GM20431 (cell line): ENCODE results near the gene TRMT1L.

ENCODE experiments used
- in situ Hi-C: fragments of 300-500 bp; cut with MseI, MboI; formaldehyde crosslinking; loops from one replicate; pipeline ENCODE4 v1.15.0; 2020; ENCODE audit warnings: low sequenced_read_pairs; ENCODE audit not compliant: unreplicated experiment

Gene TRMT1L

DNA sequence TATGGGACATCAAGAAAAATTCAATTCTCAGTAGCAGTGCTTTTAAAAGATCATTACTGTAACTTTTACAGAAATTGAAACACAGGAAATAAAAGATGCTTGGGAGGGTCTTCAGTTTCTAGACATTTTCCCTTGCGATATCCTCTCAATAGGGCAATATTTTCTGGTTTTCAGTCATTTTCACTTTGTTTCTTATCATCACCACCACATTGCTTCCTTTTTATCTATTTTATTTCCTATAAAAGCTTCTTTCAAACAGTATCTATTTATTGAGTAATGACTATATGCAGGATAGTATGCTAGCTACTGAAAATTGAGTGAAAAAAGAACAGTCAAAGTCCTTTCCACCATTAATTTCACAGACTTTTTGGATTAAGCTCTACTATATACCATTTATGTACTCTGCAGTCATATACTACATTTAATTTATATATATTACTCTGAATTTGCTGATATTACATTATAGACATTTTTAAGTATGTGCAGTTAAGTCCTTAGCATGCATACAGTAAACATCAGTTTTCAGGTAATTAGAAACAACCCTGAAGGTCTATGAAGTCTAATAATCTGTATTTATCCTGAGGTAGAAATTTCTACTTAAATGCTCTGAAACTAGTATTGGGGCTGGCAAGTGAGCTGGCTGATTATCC is 18.7 kb downstream of the TRMT1L start:
- in situ Hi-C loops: no loop called here

DNA sequence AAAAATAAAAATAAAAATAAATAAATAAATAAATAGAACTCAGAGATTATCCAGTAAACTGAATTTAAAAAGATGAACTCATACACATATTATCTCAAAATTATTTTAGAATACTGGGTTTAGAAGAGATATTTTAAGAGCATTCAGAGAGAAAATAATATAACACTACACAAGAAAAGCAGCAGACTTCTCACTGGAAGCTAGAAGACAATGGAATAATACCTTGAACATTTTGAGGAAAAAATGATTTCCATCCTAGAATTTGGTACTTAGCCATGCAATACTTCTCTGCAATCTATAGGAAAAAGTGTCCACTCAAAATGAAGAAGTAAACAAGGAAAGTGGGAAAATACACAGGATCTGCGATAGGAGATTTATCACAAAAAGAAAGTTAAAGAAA is 24.2 kb downstream of the TRMT1L start:
- in situ Hi-C loops: no loop called here

DNA sequence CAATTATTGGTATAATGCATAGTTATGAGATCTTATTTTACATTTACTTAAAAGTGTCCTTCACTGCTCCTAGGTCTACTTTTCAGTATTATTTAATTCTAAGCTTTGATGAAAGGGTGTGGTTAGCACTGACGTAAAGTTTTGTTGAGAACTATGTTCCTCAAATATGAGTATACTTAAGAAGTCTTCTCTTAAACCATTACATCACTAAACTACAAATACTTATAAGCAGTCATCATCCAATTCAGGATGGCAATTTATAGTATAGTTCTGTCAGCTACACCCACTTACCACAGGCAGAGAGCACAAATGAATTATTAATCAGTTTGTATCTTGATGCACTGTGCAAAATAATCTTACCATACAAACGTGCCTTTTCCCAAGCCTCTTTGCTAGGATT is 27.0 kb downstream of the TRMT1L start:
- in situ Hi-C loops: no loop called here

DNA sequence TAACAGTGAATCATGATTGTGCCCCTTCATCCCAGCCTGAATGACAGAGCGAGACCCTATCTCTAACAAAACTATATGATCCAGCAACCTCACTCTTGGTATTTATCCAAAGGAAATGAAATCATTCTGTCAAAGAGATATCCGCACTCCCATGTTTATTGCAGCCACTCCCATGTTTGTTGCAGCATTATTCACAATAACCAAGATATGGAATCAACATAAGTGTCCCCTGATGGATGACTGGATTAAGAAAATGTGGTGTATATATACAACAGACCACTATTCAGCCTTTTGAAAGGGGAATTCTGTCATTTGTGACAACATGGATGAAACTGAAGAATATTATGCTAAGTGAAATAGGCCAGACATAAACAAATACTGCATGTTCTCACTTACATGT is 44.4 kb downstream of the TRMT1L start:
- in situ Hi-C loops: no loop called here

DNA sequence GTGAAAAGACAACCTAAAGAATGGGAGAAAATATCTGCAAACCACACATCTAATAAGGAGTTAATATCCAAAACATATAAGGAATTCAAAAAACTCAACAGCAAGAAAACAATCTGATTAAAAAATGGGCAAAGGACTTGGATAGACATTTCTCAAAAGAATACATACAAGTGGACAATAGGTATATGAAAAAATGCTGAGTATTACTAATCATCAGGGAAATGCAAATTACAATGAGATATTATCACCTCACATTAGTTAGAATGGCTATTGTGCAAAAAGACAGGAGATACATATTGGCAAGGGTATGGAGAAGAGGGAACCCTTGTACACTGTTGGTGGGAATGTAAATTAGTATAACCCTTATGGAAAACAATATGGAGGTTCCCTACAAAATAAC is 44.9 kb downstream of the TRMT1L start:
- in situ Hi-C loops: no loop called here

DNA sequence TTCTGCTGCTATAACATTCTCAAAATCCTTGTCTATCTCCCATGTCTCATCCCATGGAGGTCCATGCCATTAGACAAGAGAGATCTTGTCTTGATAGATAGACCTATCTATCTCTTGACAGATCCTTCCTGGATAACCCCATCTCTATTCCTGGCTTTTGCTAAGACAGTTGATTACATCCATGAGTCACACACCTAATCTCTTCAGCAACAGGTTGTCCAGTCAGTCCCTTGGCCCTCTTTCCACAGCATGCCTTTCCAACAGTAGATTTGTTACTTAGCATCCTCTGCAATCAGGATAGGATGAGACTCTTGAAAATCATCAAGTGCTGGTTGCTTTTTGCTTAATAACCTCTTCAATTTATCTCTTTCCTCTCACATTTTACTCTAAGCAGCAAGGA is 46.6 kb downstream of the TRMT1L start:
- in situ Hi-C loops: no loop called here

DNA sequence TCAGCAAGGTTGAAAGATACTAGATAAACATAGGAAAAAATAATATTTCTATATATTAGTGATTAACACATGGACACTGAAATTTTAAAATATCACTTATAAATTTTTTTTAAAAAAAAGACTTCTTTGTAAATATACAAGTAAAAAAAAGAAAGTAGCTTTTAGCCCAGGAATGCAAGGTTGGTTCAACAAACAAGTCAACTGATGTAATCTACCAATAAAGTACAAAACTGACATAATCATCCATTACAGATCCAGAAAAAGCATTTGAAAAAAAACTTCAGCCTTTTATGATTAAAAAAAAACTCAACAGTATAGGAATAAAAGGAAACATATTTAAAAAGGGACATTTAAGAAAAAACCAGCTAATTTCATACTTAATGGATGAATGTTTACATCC is 48.4 kb downstream of the TRMT1L start:
- in situ Hi-C loops: no loop called here

DNA sequence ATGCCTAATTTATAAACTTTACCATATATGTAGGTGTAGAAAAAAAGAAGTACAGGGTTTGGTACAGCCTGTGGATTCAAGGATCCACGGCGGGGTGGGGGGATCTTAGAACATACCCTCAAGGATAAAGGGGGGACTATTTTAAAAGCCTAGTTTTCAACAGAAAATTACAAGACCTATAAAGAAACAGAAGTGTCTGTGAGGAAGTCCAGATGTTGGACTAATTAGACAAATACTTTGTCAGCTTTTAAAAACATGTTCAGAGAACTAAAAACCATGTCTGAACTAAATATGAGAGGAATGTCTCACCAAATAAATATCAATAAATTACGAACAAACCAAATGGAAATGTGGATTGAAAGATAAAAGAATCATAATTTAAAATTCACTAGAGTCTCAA is 51.6 kb downstream of the TRMT1L start:
- in situ Hi-C loops: no loop called here

DNA sequence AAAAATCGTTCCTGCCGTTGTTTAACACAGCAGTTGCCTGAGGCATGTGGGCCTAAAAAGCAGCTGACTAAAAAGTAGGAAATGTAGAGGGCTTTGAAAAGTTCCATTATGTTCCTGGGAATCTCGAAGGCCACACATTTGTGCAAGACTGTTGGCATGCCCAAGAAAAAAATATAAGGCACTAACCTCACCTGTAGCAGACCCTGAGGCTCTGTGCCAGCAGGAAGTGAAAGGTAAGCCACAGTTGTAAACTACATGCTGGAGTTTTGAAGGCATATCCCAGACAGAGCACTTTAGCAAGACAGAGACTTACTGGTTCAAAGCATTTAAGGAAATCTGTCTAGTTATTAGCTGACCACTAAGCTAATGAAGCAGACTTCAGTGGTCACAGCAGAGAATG is 52.7 kb downstream of the TRMT1L start:
- in situ Hi-C loops: no loop called here

DNA sequence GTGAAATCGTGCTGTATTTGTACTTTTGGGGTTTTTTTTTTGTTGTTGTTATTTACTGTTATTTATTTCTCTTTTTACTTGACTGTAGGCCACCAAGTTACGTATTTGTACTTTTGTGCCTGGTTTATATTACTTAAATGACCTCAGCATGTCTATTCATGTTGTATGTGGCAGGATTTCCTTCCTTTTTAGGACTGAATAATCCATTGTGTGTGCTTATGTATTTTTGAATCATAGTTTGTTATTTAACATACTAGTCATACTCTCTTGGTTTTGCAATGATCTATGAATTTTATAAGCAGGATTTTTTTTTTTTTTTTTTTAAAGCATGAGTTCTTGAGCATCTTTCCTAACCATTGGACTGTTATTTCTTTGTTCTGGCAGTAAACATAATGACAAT is 60.2 kb downstream of the TRMT1L start:
- in situ Hi-C loops: no loop called here

DNA sequence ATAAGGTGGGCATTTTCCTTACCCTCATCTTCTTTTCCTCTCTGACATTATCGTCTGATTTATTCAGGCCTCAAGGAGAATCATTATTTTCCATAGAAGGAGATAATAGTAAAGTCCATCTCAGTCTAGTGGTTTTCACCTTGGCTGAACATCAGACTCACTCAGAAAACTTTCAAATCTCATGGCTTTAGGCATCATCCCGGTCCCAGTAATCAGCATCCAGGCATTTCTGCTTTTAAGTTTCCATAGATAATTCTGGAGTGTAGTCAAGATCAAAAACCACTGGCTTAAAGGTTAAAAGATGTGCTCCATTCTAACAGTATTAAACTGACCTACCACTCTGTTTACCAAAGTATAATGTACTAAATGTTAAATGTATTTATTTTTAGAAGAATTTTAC is 62.0 kb downstream of the TRMT1L start:
- in situ Hi-C loops: no loop called here

DNA sequence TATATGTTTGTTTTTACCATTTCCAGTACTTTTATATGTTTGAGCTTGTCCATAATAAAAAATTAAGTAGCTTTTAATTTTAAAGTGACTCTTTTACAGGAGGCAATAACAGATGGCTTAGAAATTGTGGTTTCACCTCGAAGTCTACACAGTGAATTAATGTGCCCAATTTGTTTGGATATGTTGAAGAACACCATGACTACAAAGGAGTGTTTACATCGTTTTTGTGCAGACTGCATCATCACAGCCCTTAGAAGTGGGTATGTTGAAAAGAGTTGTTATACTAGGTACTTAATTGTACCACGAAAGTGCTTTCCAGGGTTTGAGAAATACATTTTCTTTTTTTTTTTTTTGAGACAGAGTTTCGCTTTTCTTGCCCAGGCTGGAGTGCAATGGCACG is 65.3 kb downstream of the TRMT1L start:
- in situ Hi-C loops: no loop called here

DNA sequence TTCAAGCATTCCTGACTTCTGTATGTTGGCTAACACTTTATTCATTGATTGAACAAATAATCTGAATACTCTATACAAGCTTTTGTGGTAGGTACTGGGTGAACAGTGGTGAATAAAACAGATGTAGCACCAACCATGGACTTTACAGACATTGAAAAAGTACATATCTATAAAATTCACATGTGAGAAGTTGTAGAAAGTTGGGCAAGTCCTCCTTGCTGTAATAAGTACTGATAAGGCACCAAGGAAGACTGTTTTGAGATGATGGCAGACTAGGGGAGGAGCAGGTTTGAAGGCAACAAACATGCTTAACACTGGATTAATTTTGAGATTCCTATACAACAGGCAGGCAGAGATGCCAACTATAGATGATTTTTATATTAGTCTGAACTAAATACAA is 69.0 kb downstream of the TRMT1L start:
- in situ Hi-C loops: no loop called here

DNA sequence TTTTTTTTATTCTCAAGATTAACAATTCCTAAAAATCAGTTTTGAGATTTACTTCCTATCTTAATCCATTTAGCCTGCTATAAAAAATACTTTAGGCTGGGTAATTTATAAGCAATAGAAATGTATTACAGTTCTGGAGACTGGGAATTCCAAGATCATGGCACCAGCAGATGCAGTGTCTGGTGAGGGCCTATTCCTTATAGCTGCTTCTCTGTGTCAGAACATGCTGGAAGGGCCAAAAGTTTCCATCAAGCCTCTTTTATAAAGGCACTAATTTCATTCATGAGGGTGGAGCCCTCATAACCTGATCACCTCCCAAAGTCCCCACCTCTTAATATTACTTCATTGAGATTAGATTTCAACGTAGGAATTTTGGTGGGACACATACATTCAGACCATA is 69.7 kb downstream of the TRMT1L start:
- in situ Hi-C loops: no loop called here

DNA sequence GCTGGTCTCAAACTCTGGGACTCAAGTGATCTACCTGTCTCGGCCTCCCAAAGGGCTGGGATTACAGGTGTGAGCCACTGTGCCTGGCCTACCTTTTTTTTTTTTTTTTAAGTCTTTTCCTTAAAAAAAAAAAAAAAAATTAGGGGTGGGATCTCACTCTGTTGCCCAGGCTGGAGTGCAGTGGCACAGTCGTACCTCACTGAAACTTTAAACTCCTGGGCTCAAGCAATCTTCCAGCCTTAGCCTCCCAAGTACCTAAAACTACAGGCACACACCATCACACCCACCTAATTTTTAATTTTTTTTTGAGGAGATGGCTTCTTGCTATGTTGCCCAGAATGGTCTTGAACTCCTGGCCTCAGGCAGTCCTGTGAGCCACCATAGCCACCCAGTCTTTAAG is 72.9 kb downstream of the TRMT1L start:
- in situ Hi-C loops: no loop called here

DNA sequence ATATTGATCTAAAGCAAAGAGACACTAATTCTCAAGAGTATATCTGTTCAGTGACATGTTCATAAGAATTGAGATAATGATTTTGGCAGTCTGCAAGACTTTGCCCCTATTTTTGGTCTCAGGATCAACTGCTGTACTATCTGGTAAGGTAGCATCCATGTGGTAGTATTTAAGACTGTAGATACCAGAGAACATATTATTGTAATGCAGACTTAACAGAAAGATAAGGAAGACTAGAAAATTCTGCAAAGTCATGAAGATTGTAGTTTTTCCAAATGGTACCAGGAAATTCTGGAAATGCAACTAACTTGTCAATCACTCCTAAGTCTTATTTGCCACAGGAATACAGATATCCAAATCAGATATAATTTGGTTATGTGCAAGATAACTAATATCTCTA is 76.3 kb downstream of the TRMT1L start:
- in situ Hi-C loops: no loop called here

DNA sequence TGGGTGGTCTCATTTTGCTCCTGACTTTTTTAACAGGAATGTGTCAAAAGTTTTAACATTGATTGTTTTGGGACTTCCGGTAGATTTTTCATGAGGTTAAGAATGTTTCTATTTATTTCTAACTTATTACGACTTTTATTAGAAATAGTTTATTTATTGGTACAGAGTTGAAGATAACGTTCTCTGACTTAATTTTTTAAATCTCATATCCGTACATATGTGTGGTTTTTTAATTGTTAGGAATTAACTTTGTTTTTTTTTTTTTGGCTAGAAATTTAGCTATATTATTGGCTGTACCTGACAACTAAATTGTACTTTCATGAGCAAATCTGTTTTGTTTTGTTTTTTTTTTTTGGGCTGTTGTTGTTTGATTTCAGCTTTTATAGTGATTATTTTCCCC is 79.4 kb downstream of the TRMT1L start:
- in situ Hi-C loops: no loop called here

DNA sequence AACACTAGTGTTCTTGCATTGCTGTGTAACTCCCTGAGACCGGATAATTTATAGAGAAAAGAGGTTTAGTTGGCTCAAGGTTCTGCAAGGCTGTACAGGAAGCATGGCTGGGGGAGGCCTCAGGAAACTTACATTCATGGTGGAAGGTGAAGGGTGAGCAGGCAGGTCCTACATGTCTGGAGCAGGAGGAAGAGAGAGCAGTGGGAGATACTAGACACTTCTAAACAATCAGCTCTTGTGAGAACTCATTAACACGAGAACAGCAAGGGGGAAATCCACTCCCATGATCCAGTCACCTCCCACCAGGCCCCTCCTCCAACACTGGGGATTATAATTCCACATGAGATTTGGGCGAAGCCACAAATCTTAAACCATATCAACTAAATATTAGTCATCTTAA is 81.3 kb downstream of the TRMT1L start:
- in situ Hi-C loops: no loop called here

DNA sequence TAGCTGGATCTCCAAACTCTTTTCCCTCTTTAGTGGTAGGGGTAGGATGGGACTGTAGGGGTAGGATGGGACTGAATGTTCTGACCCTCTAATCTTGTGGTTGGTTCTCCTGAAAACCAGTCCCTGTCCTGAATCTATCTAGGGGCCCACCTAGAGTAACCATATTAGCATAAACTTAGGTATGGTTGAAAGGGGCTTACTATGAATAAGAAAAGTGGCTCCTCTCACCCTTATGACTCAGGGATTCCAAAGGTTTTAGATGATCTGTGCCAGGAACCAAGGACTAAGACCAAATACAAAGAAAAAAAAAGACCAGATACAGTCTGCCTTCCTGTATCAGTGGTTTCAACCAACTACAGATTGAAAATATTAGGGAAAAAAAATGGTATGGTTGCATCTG is 82.4 kb downstream of the TRMT1L start:
- in situ Hi-C loops: no loop called here

DNA sequence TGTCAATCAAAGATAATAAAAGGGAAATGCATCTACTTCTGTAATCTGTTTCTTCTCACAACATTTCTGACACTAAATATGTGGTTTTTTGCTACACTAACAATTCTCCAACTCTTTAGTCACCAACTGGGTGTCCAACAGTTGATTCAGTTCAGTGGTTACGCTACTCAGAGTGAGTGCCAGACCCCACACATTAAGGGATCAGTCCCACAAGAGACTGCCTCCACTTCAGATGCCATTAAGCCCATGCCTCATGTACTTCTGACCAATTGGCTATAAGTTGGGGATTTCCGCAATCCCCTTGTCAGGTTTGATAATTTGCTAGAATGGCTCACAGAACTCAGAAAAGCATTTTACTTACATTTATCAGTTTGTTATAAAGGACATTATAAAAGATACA is 83.0 kb downstream of the TRMT1L start:
- in situ Hi-C loops: no loop called here

DNA sequence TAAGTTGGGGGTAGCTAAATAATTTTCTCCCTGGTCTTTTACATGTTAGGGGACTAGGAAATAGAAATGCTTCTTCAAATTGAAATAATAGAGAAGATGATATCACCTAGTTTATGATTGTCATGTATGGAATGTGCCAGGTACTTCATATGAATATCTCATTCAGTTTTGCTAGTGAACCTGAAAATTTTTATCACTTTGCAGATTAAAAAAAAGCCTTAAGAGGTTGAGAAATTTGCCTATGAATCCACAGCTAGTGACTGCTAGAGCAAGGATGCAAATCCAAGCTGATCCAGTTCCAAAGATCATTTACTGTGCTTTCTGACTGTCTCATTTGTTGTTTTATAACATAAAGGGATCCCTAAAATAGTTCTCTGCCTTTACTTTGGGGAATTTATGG is 86.7 kb downstream of the TRMT1L start:
- in situ Hi-C loops: no loop called here

DNA sequence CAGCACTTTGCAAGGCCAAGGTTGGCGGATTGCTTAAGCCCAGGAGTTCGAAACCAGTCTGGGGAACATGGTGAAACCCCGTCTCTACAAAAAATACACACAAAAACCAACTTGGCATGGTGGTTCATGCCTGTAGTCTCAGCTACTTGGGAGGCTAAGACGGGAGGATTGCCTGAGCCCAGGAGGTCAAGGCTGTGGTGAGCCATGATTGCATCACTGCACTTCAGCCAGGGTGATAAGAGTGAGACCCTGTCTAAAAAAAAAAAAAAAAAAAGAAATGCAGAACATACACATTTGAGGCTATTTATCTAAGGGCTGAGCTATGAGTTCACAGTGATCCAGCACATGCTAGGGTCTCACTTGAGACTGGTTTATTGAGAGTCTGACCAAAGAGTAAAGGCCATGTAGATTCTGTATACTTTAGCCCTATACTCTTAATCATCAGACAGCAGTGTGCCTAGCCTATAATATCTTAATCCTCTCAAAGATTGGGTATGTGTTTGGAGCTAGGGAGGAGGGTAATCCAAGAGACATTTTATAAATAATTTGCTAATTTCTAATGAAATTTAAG is 87.5 kb downstream of the TRMT1L start:
- in situ Hi-C loops: no loop called here
